ENCODE results near the gene ERCC1. TPM values are rescaled to one million over a fixed set of nuclear protein-coding genes. Genes with fewer than 3 reads are reported as not detected.

ERCC1 gene
- total and polyA plus RNA-seq, 12 donors = 62.9 to 107 (median 86.5) TPM

GRCh38 chr19:45444318-45445041, 20.8 kb upstream of the ERCC1 start:
- 9 to 15% (median 11%) methylated on average over 29 to 47 of the region's 47 CpGs for WGBS, 4 donors
- peaks cover 17 to 18% of the 10 kb centered on the region in 2 donors for H3K4me1 ChIP-seq (replicated peaks in 1 of 2)
- peak overlapping the region in 2 of 4 donors; percentile 34 to 41 for H3K4me3 ChIP-seq

DNA sequence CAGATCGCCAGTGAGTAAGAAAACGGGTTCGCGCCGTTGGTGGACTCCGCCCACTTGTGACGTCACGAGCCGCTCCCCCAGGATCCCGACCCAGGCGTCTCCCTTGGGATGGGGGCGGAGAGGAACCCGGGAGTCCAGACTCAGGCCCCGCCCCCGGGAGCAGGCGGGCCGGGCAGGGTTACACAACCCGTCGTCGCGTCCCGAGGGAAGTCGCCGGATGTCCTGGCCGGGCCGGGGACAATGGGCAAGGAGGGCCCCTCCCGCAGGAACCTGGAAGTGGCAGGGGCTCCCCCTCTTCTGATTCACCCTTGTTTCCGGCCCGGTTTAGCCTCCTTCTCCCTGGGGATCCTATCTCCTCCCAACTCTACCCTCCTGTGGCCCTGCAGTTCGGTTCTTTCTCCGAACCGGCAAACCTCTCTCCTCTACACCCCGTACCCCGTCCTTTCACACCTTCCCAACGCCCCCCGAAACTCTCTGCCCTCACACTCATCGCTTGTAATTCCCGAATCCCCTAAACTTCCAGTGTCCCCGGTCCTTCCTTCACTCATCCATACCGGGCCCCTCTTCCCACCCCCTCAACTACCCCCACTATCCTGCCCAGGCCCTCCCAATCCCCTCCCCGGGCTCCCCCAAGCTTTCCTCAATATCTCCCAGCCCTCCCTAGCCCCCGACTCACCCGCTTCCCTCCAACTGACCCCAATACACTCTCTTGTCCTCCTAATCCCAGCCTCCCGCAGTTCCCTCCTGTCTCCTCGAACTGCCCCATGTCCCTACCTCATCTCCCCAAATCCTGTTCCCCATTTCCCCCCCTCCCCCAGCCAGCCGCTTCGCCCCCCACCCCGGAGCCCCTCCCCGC, 20.0 kb upstream of the ERCC1 start:
- DNase-seq = peak; percentile 96 to 99 (median 97)
- 1% methylated on average over 20 to 49 of the region's 49 CpGs for WGBS, 4 donors
- no peaks in the 10 kb centered on the region for H3K36me3 ChIP-seq (replicated peaks in 1 of 2)

More at GRCh38 chr19:45444318-45445041, 20.8 kb upstream of the ERCC1 start:
- Histone ChIP-seq H3K27ac (peak overlapping the region; percentile 57 to 92 (median 86)), H3K9me3 (replicated peaks in 1 of 3) (no peaks in the 10 kb centered on the region), H3K27me3 (no peaks in the 10 kb centered on the region), H3K36me3 (replicated peaks in 1 of 2) (no peaks in the 10 kb centered on the region)
- intact Hi-C loops (cut with DNase I) = loop anchor here in 1 of 2 donors (5.0 kb wide), 1 partner anchor 33 kb away; no protein-coding TSS in a partner anchor
- TF ChIP-seq, protein P1, sequence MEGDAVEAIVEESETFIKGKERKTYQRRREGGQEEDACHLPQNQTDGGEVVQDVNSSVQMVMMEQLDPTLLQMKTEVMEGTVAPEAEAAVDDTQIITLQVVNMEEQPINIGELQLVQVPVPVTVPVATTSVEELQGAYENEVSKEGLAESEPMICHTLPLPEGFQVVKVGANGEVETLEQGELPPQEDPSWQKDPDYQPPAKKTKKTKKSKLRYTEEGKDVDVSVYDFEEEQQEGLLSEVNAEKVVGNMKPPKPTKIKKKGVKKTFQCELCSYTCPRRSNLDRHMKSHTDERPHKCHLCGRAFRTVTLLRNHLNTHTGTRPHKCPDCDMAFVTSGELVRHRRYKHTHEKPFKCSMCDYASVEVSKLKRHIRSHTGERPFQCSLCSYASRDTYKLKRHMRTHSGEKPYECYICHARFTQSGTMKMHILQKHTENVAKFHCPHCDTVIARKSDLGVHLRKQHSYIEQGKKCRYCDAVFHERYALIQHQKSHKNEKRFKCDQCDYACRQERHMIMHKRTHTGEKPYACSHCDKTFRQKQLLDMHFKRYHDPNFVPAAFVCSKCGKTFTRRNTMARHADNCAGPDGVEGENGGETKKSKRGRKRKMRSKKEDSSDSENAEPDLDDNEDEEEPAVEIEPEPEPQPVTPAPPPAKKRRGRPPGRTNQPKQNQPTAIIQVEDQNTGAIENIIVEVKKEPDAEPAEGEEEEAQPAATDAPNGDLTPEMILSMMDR (IDR thresholded peaks at IDR 0.05) = no peak
- no peak for TF ChIP-seq POLR2A (IDR thresholded peaks at IDR 0.05)
- peak; percentile 89 to 96 (median 95) for DNase-seq

DNA sequence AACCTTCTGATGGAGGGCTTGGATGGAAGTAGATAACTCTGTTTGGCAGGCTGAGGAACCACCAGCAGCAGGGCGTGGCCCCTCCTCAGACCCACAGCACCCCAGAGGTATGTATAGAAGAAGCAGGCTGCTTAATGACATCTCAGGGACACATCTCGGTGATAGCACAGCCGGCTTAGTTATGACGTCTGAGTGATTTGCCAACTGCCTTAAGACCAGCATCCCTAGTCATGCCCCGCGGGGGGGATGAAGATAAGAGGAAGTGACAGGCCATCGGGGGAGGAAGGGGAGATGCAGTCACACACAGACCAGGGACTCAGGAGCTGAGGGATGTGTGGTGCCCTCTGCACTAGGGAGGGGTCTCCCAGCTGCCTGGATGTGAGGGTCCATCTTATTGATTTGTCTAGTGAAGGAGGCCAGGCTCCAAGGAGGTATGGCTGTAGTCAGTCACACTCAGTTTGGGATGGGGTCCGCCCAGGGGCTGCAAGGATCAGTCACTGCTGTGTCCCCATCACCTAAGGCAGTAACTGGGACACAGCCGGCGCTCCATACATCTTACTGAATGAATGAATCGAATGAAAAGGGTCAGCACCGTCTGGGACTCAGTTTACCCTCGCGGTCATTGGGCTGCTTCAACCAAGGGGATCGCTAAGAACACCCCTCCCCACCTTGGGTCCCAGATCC, 19.2 kb upstream of the ERCC1 start:
- DNase-seq = peak; percentile 60 to 83 (median 64)
- peaks cover 17 to 21% of the 10 kb centered on the region in 2 donors for H3K4me1 ChIP-seq (replicated peaks in 1 of 2)
- 8 to 16% (median 10%) methylated on average over 7 to 15 of the region's 15 CpGs for WGBS, 4 donors
- intact Hi-C loops (cut with DNase I) = loop anchor here in 1 of 2 donors (5.0 kb wide), 1 partner anchor 34 kb away; no protein-coding TSS in a partner anchor
- peak overlapping the region; percentile 10 to 92 (median 86) for H3K27ac ChIP-seq
- H3K4me3 ChIP-seq = peak overlapping the region in 1 of 4 donors; percentile 41
- no peak for TF ChIP-seq POLR2A (IDR thresholded peaks at IDR 0.05)
- TF ChIP-seq, protein P1 (IDR thresholded peaks at IDR 0.05) = no peak
- H3K36me3 ChIP-seq (replicated peaks in 1 of 2) = no peaks in the 10 kb centered on the region
- no peaks in the 10 kb centered on the region for H3K27me3 ChIP-seq
- no peaks in the 10 kb centered on the region for H3K9me3 ChIP-seq (replicated peaks in 1 of 3)

More for the DNA sequence above, 20.0 kb upstream of the ERCC1 start:
- Histone ChIP-seq H3K9me3 (replicated peaks in 1 of 3) (no peaks in the 10 kb centered on the region), H3K4me1 (replicated peaks in 1 of 2) (peaks cover 17 to 21% of the 10 kb centered on the region in 2 donors), H3K4me3 (peak overlapping the region in 2 of 4 donors; percentile 34 to 41), H3K27ac (peak overlapping the region; percentile 37 to 92 (median 86)), H3K27me3 (no peaks in the 10 kb centered on the region)
- intact Hi-C loops (cut with DNase I) = loop anchor here in 1 of 2 donors (5.0 kb wide), 1 partner anchor 34 kb away; no protein-coding TSS in a partner anchor
- TF ChIP-seq, protein P1 (IDR thresholded peaks at IDR 0.05) = peak in 1 of 6 experiments; percentile 1
- peak in 1 of 2 donors; percentile 48 for TF ChIP-seq POLR2A (IDR thresholded peaks at IDR 0.05)

All from adrenal gland (tissue), 12 donors.